MM.1S (cell line): Measurements from ENCODE around the gene MAGI2.
"Not testable (repeated sequence)": the region's sequence is repeated elsewhere in the genome, so short reads cannot be mapped to it uniquely, and the experiment has no call there.

Experiments used
- DNase-seq: peaks from one replicate; pipeline ENCODE4 v3.0.0-alpha.2; 2015
- H2AFZ ChIP-seq: fragments of 300-600 bp; sonication (generic); 2 replicates; pipeline ENCODE4 v1.6.0; 2016; ENCODE audit warnings: antibody characterized with exemption, low read length
- H3F3A ChIP-seq: fragments of 300-600 bp; sonication (generic); 2 replicates; pipeline ENCODE4 v1.6.1; 2016; ENCODE audit warnings: mild to moderate bottlenecking, antibody characterized with exemption, low read length, moderate library complexity, mixed read lengths; ENCODE audit not compliant: insufficient read depth
- H3K27ac ChIP-seq: fragments of 300-600 bp; sonication (generic); 2 replicates; pipeline ENCODE4 v1.5.1; 2016; ENCODE audit warnings: mild to moderate bottlenecking, low read length
- H3K27me3 ChIP-seq: fragments of 300-600 bp; sonication (generic); replicated peaks from 2 replicates; pipeline ENCODE4 v1.6.0; 2016; ENCODE audit warnings: low read length; ENCODE audit not compliant: insufficient read depth
- H3K36me3 ChIP-seq: fragments of 300-600 bp; sonication (generic); replicated peaks from 2 replicates; pipeline ENCODE4 v1.6.1; 2016; ENCODE audit warnings: mild to moderate bottlenecking, low read length, mixed read lengths; ENCODE audit not compliant: insufficient read depth
- H3K4me1 ChIP-seq: fragments of 300-600 bp; sonication (generic); 2 replicates; pipeline ENCODE4 v1.6.1; 2016; ENCODE audit warnings: low read length, mixed read lengths
- H3K4me2 ChIP-seq: fragments of 300-600 bp; sonication (generic); 2 replicates; pipeline ENCODE4 v1.6.0; 2016; ENCODE audit warnings: low read depth, low read length
- H3K4me3 ChIP-seq: fragments of 300-600 bp; sonication (generic); 2 replicates; pipeline ENCODE4 v1.5.1; 2016; ENCODE audit warnings: low read length, mixed read lengths
- H3K79me2 ChIP-seq: fragments of 300-600 bp; sonication (generic); 2 replicates; pipeline ENCODE4 v1.6.1; 2016; ENCODE audit warnings: mixed run types, low read length, mixed read lengths
- H3K9ac ChIP-seq: fragments of 300-600 bp; sonication (generic); 2 replicates; pipeline ENCODE4 v1.6.1; 2016; ENCODE audit warnings: low read length, mixed read lengths
- H3K9me2 ChIP-seq: fragments of 300-600 bp; sonication (generic); replicated peaks from 2 replicates; pipeline ENCODE4 v1.6.1; 2016; ENCODE audit warnings: mild to moderate bottlenecking, low read length, mixed read lengths; ENCODE audit not compliant: insufficient read depth
- H3K9me3 ChIP-seq: fragments of 300-600 bp; sonication (generic); replicated peaks from 2 replicates; pipeline ENCODE4 v1.6.1; 2016; ENCODE audit warnings: mild to moderate bottlenecking, low read length, mixed read lengths; ENCODE audit not compliant: insufficient read depth
- H4K20me1 ChIP-seq: fragments of 300-600 bp; sonication (generic); 2 replicates; pipeline ENCODE4 v1.6.1; 2016; ENCODE audit warnings: mild to moderate bottlenecking, low read length, moderate library complexity, mixed read lengths; ENCODE audit not compliant: insufficient read depth
- EZH2 ChIP-seq: fragments of 300-600 bp; sonication (generic); optimal IDR thresholded peaks from 2 replicates; pipeline ENCODE3; 2017; ENCODE audit warnings: low read depth, mild to moderate bottlenecking, antibody characterized with exemption, low read length, mixed read lengths
- EZH2phosphoT487 ChIP-seq: fragments of 300-600 bp; sonication (generic); IDR thresholded peaks from 2 replicates; pipeline ENCODE4 v1.6.1; 2018; ENCODE audit warnings: antibody characterized with exemption, low read length
- TF ChIP-seq, protein P1 (sequence below): fragments of 300-600 bp; sonication (generic); IDR thresholded peaks from 2 replicates; pipeline ENCODE4 v1.5.1; 2016; ENCODE audit warnings: antibody characterized with exemption, low read length, mixed read lengths

The MAGI2 gene

DNA sequence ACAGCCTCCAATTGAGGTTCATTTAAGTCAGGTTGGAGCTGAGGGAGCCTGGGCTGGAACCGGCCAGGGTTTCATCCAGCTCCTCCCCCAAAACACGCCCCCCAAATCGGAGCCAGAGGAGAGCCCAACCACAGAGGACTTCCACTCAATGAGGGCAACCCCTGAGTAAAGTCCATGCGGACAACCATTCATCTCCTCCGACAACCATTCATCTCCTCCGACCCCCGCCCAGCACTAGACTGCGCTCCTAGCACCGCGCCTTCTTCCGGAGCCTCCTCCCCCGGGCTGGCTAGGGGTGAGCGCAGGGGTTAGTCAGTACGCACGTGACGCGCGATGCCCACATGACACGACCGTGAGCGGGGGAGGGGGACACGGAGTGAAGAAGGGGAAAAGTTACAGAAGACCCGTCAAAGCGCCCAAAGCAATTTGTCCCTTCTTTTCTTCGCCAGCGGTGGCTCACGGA, 1.4 kb downstream of the MAGI2 start:
- Histone ChIP-seq H3K27me3 (no peaks in the 10 kb centered on the region), H3K4me1 (no peaks in the 10 kb centered on the region), H4K20me1 (no peaks in the 10 kb centered on the region), H3K27ac (no peak overlapping the region), H3K36me3 (no peaks in the 10 kb centered on the region), H2AFZ (peak overlapping the region; percentile 70), H3K4me2 (peak overlapping the region; percentile 56), H3K4me3 (peak overlapping the region; percentile 47), H3K9me2 (no peaks in the 10 kb centered on the region), H3K9me3 (no peaks in the 10 kb centered on the region), H3K9ac (no peak overlapping the region; the same call in 1 of the 2 replicates), H3F3A (no peaks in the 10 kb centered on the region), H3K79me2 (no peaks in the 10 kb centered on the region)
- TF ChIP-seq, protein P1, sequence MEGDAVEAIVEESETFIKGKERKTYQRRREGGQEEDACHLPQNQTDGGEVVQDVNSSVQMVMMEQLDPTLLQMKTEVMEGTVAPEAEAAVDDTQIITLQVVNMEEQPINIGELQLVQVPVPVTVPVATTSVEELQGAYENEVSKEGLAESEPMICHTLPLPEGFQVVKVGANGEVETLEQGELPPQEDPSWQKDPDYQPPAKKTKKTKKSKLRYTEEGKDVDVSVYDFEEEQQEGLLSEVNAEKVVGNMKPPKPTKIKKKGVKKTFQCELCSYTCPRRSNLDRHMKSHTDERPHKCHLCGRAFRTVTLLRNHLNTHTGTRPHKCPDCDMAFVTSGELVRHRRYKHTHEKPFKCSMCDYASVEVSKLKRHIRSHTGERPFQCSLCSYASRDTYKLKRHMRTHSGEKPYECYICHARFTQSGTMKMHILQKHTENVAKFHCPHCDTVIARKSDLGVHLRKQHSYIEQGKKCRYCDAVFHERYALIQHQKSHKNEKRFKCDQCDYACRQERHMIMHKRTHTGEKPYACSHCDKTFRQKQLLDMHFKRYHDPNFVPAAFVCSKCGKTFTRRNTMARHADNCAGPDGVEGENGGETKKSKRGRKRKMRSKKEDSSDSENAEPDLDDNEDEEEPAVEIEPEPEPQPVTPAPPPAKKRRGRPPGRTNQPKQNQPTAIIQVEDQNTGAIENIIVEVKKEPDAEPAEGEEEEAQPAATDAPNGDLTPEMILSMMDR: no peak
- no peak for TF ChIP-seq EZH2phosphoT487
- no peak for TF ChIP-seq EZH2
- DNase-seq: no peak

DNA sequence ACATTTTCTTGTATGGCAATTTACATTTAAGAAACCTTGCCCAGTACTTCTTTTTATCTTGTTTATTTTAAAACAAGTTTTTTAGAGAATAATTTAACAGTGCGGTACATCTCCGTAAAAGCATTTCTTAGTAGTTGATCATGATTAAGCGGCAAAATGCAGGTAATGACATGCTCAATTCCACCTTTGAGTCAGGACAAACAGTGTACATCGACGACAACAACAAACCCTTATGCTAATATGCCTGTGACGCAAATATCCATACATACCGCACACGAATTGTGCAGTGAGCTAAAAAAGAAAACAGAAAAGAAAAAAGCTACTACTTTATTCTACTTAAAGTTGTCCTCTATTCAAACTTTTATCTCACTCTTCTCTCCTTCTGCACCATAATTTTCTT, 1.9 kb downstream of the MAGI2 start:
- H2AFZ ChIP-seq: peak overlapping the region; percentile 70
- no peak for DNase-seq
- no peaks in the 10 kb centered on the region for H3F3A ChIP-seq
- H4K20me1 ChIP-seq: no peaks in the 10 kb centered on the region
- H3K4me2 ChIP-seq: peak overlapping the region; percentile 56; the same call in 1 of the 2 replicates
- H3K79me2 ChIP-seq: no peaks in the 10 kb centered on the region
- H3K9me2 ChIP-seq: no peaks in the 10 kb centered on the region
- H3K9me3 ChIP-seq: no peaks in the 10 kb centered on the region
- H3K9ac ChIP-seq: no peak overlapping the region
- H3K36me3 ChIP-seq: no peaks in the 10 kb centered on the region
- H3K4me3 ChIP-seq: peak overlapping the region; percentile 47
- no peak for TF ChIP-seq EZH2phosphoT487
- TF ChIP-seq, protein P1: no peak
- no peak for TF ChIP-seq EZH2
- no peaks in the 10 kb centered on the region for H3K4me1 ChIP-seq
- H3K27ac ChIP-seq: no peak overlapping the region
- H3K27me3 ChIP-seq: no peaks in the 10 kb centered on the region

DNA sequence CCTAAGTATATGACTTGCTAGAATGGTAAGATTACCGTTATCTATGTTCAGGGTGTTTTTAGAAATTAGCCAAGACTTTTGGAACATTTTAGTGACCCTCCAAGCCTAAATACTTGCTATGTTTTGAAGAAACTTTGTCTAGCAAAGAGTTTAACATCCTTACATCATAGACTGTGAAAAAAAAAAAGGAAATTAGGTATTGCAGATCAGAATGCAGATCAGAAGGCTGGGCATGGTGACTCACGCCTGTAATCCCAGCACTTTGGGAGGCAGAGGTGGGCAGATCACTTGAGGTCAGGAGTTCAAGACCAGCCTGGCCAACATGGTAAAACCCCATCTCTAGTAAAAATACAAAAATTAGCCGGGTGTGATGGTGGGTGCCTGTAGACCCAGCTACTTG, 10.7 kb downstream of the MAGI2 start:
- not testable (repeated sequence) for H3K36me3 ChIP-seq, DNase-seq, H2AFZ ChIP-seq, H3K27ac ChIP-seq, H3K4me2 ChIP-seq, H3F3A ChIP-seq, H3K9ac ChIP-seq, H3K79me2 ChIP-seq, H3K9me2 ChIP-seq, H3K4me3 ChIP-seq, H3K9me3 ChIP-seq, H3K4me1 ChIP-seq, H4K20me1 ChIP-seq, H3K27me3 ChIP-seq

DNA sequence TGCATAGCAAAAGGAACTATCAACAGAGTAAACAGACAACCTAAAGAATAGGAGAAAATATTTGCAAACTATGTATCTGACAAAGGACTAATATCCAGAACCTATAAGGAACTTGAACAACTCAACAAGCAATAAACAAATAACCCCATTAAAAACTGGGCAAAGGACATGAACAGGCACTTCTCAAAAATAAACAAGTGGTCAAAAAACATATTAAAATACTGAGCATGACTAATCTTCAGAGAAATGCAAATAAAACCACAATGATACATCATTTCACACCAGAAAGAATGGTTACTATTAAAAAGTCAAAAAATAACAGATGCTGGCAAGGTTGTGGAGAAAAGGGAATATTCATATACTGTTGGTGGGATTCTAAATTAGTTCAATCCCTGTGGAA, 17.1 kb downstream of the MAGI2 start:
- Histone ChIP-seq H2AFZ (no peak overlapping the region), H4K20me1 (no peaks in the 10 kb centered on the region), H3K4me3 (no peak overlapping the region), H3K4me1 (no peaks in the 10 kb centered on the region), H3K9me2 (no peaks in the 10 kb centered on the region), H3K4me2 (no peak overlapping the region), H3K9me3 (no peaks in the 10 kb centered on the region), H3K27me3 (no peaks in the 10 kb centered on the region), H3K27ac (no peak overlapping the region), H3K36me3 (no peaks in the 10 kb centered on the region), H3K9ac (no peak overlapping the region), H3F3A (no peaks in the 10 kb centered on the region), H3K79me2 (no peaks in the 10 kb centered on the region)
- no peak for DNase-seq
- no peak for TF ChIP-seq EZH2phosphoT487
- TF ChIP-seq EZH2: no peak
- TF ChIP-seq, protein P1: no peak
